Psoas muscle (tissue), 8 donors: Measurements from ENCODE around the gene ACSL6. TPM values are rescaled to one million over a fixed set of nuclear protein-coding genes. Genes with fewer than 3 reads are reported as not detected.

Experiments
- ATAC-seq, 4 donors: fragments of 200-7000 bp; cut with Tn5 transposase; one replicate each; pipeline ENCODE4 v1.9.1; 2020; ENCODE audit warnings: moderate library complexity in 3 of 4, mild to moderate bottlenecking in 2 of 4
- DNase-seq, 2 donors: peaks; one replicate each; pipeline ENCODE4 v3.0.0-alpha.2; 2020
- H3K27ac ChIP-seq: fragments of 200-600 bp; one replicate; pipeline ENCODE4 v1.8.0; 2022
- H3K27me3 ChIP-seq, 3 donors: fragments of 200-600 bp in 1 of 3; one replicate each; pipeline versions ENCODE4 v1.6.1 to v1.8.0; 2013 to 2022; ENCODE audit warnings: low read length in 2 of 3, mild to moderate bottlenecking in 2 of 3, moderate library complexity in 1 of 3; ENCODE audit not compliant: insufficient read depth in 3 of 3
- H3K36me3 ChIP-seq, 2 donors: fragments of 200-600 bp in 1 of 2; one replicate each; pipeline versions ENCODE4 v1.6.1 to v1.8.0; 2013 to 2022; ENCODE audit warnings: low read depth in 1 of 2, mild to moderate bottlenecking in 1 of 2, moderate library complexity in 1 of 2; ENCODE audit not compliant: insufficient read depth in 1 of 2
- H3K4me1 ChIP-seq: fragments of 200-600 bp; one replicate; pipeline ENCODE4 v1.8.0; 2022
- H3K4me3 ChIP-seq: fragments of 200-600 bp; one replicate; pipeline ENCODE4 v1.8.0; 2022; ENCODE audit warnings: mild to moderate bottlenecking
- H3K9me3 ChIP-seq: fragments of 200-600 bp; one replicate; pipeline ENCODE4 v1.8.0; 2022
- whole genome bisulfite sequencing, 3 donors: extraction: QIAGEN DNeasy Blood & Tissue Kit; methylation state at CpG; one replicate each; pipeline versions ENCODE4 v1.1.6 to v1.1.7; 2013; 5-methylcytosine and 5-hydroxymethylcytosine counted together
- intact Hi-C, 2 donors: fragments of 100-400 bp; cut with DNase I; formaldehyde crosslinking; loops; one replicate each; pipeline versions ENCODE4 v1.11.0 to v1.14.2; 2022
- polyA plus RNA-seq, 3 donors: library from polyadenylated mRNA; stranded (reverse); fragments of 200-250 nt; gene quantifications; one replicate each; pipeline ENCODE4 v1.2.3, GENCODE V29; 2013
- total RNA-seq, 4 donors: library from RNA; stranded (reverse); fragmentation: NEBNext Ultra II Directional in 2 of 4; extraction: Animal tissue kit (Norgen Biotek cat#: 25700) in 2 of 4; gene quantifications; one replicate each; pipeline versions ENCODE4 v1.2.1 to v1.2.4, GENCODE V29; 2021 to 2023
- TF ChIP-seq, protein P1 (sequence below): fragments of 200-600 bp; IDR thresholded peaks from one replicate; pipeline ENCODE4 v1.8.0; 2022; ENCODE audit warnings: antibody characterized with exemption
- donor health status: healthy with polysubstance abuse.
- donor health status: DM: no; HTN: no; CAD: no; lungs with moderate emphysema.
- donor health status: Bipolar disorder and iron deficiency.
- donor health status: healthy.
- donor health status: DM: yes; HTN: yes; CAD: no.
- donor health status: DM: no; HTN: no; CAD: no.
- donor health status: DM: no; HTN: no; CAD: no.
- donor health status: DM: yes; HTN: yes; CAD: no.

The ACSL6 gene
- total and polyA plus RNA-seq, 7 donors = 0.12 to 2.2 (median 0.52) TPM

- TF ChIP-seq, protein P1, sequence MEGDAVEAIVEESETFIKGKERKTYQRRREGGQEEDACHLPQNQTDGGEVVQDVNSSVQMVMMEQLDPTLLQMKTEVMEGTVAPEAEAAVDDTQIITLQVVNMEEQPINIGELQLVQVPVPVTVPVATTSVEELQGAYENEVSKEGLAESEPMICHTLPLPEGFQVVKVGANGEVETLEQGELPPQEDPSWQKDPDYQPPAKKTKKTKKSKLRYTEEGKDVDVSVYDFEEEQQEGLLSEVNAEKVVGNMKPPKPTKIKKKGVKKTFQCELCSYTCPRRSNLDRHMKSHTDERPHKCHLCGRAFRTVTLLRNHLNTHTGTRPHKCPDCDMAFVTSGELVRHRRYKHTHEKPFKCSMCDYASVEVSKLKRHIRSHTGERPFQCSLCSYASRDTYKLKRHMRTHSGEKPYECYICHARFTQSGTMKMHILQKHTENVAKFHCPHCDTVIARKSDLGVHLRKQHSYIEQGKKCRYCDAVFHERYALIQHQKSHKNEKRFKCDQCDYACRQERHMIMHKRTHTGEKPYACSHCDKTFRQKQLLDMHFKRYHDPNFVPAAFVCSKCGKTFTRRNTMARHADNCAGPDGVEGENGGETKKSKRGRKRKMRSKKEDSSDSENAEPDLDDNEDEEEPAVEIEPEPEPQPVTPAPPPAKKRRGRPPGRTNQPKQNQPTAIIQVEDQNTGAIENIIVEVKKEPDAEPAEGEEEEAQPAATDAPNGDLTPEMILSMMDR = no peak
- intact Hi-C loops = no loop called here
- WGBS, 3 donors = 83 to 85% (median 84%) methylated on average over 8 of the region's 8 CpGs
- H3K4me3 ChIP-seq = no peak overlapping the region
- no peak overlapping the region for H3K27ac ChIP-seq
- DNase-seq = no peak
- peaks cover 6% of the 10 kb centered on the region for H3K4me1 ChIP-seq
- ATAC-seq = no peak
- H3K9me3 ChIP-seq = no peaks in the 10 kb centered on the region
- no peaks in the 10 kb centered on the region for H3K27me3 ChIP-seq
- H3K36me3 ChIP-seq = no peaks in the 10 kb centered on the region
These were observed 53.6 kb downstream of the ACSL6 start for GRCh38 chr5:131957721-131958441.

- intact Hi-C loops = no loop called here
- no peak overlapping the region for H3K27ac ChIP-seq
- ATAC-seq (no peak), DNase-seq (no peak)
- no peaks in the 10 kb centered on the region for H3K27me3 ChIP-seq
- TF ChIP-seq, protein P1 = no peak
- H3K36me3 ChIP-seq = no peaks in the 10 kb centered on the region
- no peaks in the 10 kb centered on the region for H3K9me3 ChIP-seq
- H3K4me3 ChIP-seq = no peak overlapping the region
- peaks cover 2% of the 10 kb centered on the region for H3K4me1 ChIP-seq
These were observed 57.5 kb downstream of the ACSL6 start for GRCh38 chr5:131953969-131954368.

DNA sequence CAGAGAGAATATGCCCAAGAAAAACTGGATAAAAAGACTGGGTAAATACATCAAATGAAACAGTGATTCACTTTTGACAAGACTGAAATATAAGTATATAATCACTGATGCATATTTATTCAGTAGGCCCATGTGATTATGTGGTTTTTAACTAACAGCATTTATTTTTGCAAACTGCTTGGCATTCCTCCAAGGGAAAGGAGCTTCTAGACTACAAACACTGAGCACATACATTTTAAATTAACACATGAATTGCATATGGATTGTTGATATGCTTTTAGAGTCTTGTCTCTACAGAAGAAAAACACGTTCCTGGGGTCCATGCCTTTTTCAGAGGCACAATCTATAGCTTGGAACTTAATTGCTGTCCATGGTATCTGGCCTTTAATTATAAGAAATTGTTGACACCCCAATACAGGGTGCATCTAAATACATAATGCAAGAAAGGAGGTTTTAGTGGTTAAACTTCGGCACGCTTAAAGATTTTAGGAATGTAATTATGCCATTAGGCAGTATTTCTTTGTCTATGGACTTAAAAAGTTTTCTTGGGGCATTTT, 59.1 kb downstream of the ACSL6 start:
- Histone ChIP-seq H3K9me3 (no peaks in the 10 kb centered on the region), H3K36me3 (no peaks in the 10 kb centered on the region), H3K4me1 (no peaks in the 10 kb centered on the region), H3K27me3 (no peaks in the 10 kb centered on the region), H3K27ac (no peak overlapping the region), H3K4me3 (no peak overlapping the region)
- WGBS, 3 donors = 53 to 88% (median 71%) methylated on average over 3 of the region's 3 CpGs
- ATAC-seq (no peak), DNase-seq (no peak)
- intact Hi-C loops = no loop called here
- TF ChIP-seq, protein P1 = no peak

- no peaks in the 10 kb centered on the region for H3K9me3 ChIP-seq
- TF ChIP-seq, protein P1 = no peak
- ATAC-seq (no peak), DNase-seq (no peak)
- no peaks in the 10 kb centered on the region for H3K4me1 ChIP-seq
- intact Hi-C loops = no loop called here
- no peak overlapping the region for H3K4me3 ChIP-seq
- WGBS, 3 donors = 93 to 100% (median 95%) methylated on average over 1 of the region's 1 CpG
- no peak overlapping the region for H3K27ac ChIP-seq
- no peaks in the 10 kb centered on the region for H3K27me3 ChIP-seq
- H3K36me3 ChIP-seq = no peaks in the 10 kb centered on the region
These were observed 60.8 kb downstream of the ACSL6 start for GRCh38 chr5:131950706-131951105.

DNA sequence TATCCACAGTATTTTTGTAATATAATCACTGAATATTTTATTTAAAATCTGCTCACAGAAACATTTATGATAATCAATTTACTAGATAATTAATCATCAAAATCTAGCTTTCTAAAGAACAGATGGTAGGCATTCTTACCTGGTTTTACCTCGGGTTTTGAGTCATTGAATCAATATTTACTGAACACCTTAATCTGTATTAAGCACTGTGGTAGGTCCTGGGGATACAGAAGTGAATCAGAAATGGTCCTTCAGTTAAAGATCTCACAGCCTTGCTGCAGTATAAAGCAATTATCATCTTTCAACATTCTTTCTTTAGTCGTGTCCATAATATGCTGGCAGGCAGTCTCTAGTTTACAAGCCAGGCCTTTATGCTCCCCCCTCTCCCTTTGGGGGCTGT, 64.0 kb downstream of the ACSL6 start:
- no peak for ATAC-seq
- no peak overlapping the region for H3K4me3 ChIP-seq
- no peaks in the 10 kb centered on the region for H3K36me3 ChIP-seq
- intact Hi-C loops = no loop called here
- no peaks in the 10 kb centered on the region for H3K9me3 ChIP-seq
- no peak for DNase-seq
- H3K27ac ChIP-seq = no peak overlapping the region
- 29 to 39% (median 37%) methylated on average over 2 of the region's 2 CpGs for WGBS, 3 donors
- no peaks in the 10 kb centered on the region for H3K27me3 ChIP-seq
- TF ChIP-seq, protein P1 = no peak
- no peaks in the 10 kb centered on the region for H3K4me1 ChIP-seq
